SJSA1 (cell line): ENCODE data around the gene RAD51B. TPM values are rescaled to one million over a fixed set of nuclear protein-coding genes. Genes with fewer than 3 reads are reported as not detected.
"Not testable (repeated sequence)": the region's sequence is repeated elsewhere in the genome, so short reads cannot be mapped to it uniquely, and the experiment has no call there.

ENCODE experiments used
- DNase-seq, 2 experiments: peaks; one replicate each; pipeline ENCODE4 v3.0.0-alpha.2; 2015 to 2020; ENCODE audit warnings: low spot score in 2 of 2, low read depth in 1 of 2
- H3K27ac ChIP-seq: fragments of 250-450 bp; sonication (Bioruptor Pico); 2 replicates; pipeline ENCODE4 v1.5.1; 2020; ENCODE audit warnings: mild to moderate bottlenecking, moderate library complexity
- H3K27me3 ChIP-seq: fragments of 250-450 bp; sonication (Bioruptor Pico); replicated peaks from 2 replicates; pipeline ENCODE4 v1.5.1; 2020; ENCODE audit warnings: mild to moderate bottlenecking, moderate library complexity
- H3K36me3 ChIP-seq: fragments of 250-450 bp; sonication (Bioruptor Pico); 2 replicates; pipeline ENCODE4 v1.5.1; 2020; ENCODE audit warnings: mild to moderate bottlenecking
- H3K4me1 ChIP-seq: fragments of 250-450 bp; sonication (Bioruptor Pico); replicated peaks from 2 replicates; pipeline ENCODE4 v1.6.1; 2021; ENCODE audit warnings: mild to moderate bottlenecking
- H3K4me3 ChIP-seq: fragments of 250-450 bp; sonication (Bioruptor Pico); 2 replicates; pipeline ENCODE4 v1.5.1; 2020; ENCODE audit warnings: mild to moderate bottlenecking
- H3K9me3 ChIP-seq: fragments of 250-450 bp; sonication (Bioruptor Pico); replicated peaks from 2 replicates; pipeline ENCODE4 v1.5.1; 2020; ENCODE audit warnings: mild to moderate bottlenecking
- total RNA-seq: library from RNA; depleted of rRNA; stranded (reverse); fragments of >200 nt; shearing (Covaris generic); gene quantifications from 2 replicates; pipeline ENCODE4 v1.2.3, GENCODE V29; 2014

RAD51B gene
- total RNA-seq, 1 experiment from 2014 or later = 4.7 TPM

GRCh38 chr14:68094158-68094557 is 274.6 kb downstream of the RAD51B start:
- Histone ChIP-seq H3K27ac (no peak overlapping the region), H3K4me3 (no peak overlapping the region), H3K4me1 (no peaks in the 10 kb centered on the region), H3K27me3 (no peaks in the 10 kb centered on the region), H3K9me3 (no peaks in the 10 kb centered on the region), H3K36me3 (no peaks in the 10 kb centered on the region)
- no peak for DNase-seq

GRCh38 chr14:68094752-68095151 is 275.2 kb downstream of the RAD51B start:
- no peaks in the 10 kb centered on the region for H3K36me3 ChIP-seq
- no peaks in the 10 kb centered on the region for H3K4me1 ChIP-seq
- H3K4me3 ChIP-seq = no peak overlapping the region
- DNase-seq = no peak
- H3K27ac ChIP-seq = no peak overlapping the region
- H3K27me3 ChIP-seq = no peaks in the 10 kb centered on the region
- no peaks in the 10 kb centered on the region for H3K9me3 ChIP-seq

GRCh38 chr14:68097727-68098126 is 278.1 kb downstream of the RAD51B start:
- Histone ChIP-seq H3K27ac (no peak overlapping the region), H3K36me3 (no peaks in the 10 kb centered on the region), H3K4me3 (no peak overlapping the region), H3K4me1 (no peaks in the 10 kb centered on the region), H3K27me3 (no peaks in the 10 kb centered on the region), H3K9me3 (peaks cover 12% of the 10 kb centered on the region; the same call in 1 of the 2 replicates)
- DNase-seq = no peak

- Histone ChIP-seq H3K4me3 (no peak overlapping the region), H3K27me3 (no peaks in the 10 kb centered on the region), H3K27ac (no peak overlapping the region), H3K4me1 (peaks cover 2% of the 10 kb centered on the region; the same call in 1 of the 2 replicates), H3K9me3 (peaks cover 12% of the 10 kb centered on the region; the same call in 1 of the 2 replicates), H3K36me3 (no peaks in the 10 kb centered on the region)
- DNase-seq = no peak
Measured at GRCh38 chr14:68098834-68099233, 279.3 kb downstream of the RAD51B start.

GRCh38 chr14:68099495-68100045 is 280.0 kb downstream of the RAD51B start:
- Histone ChIP-seq H3K9me3 (peaks cover 12% of the 10 kb centered on the region; the same call in 1 of the 2 replicates), H3K36me3 (no peaks in the 10 kb centered on the region), H3K27ac (no peak overlapping the region), H3K4me3 (no peak overlapping the region), H3K27me3 (no peaks in the 10 kb centered on the region), H3K4me1 (peaks cover 10% of the 10 kb centered on the region)
- no peak for DNase-seq

- Histone ChIP-seq H3K9me3 (peaks cover 12% of the 10 kb centered on the region; the same call in 1 of the 2 replicates), H3K4me1 (peaks cover 17% of the 10 kb centered on the region)
- H3K4me3 ChIP-seq, H3K27me3 ChIP-seq, H3K36me3 ChIP-seq, H3K27ac ChIP-seq, DNase-seq: not testable (repeated sequence)
Measured at GRCh38 chr14:68101715-68102301, 282.2 kb downstream of the RAD51B start.

- DNase-seq = no peak
- H3K27me3 ChIP-seq = no peaks in the 10 kb centered on the region
- peak overlapping the region; percentile 46 for H3K27ac ChIP-seq
- H3K36me3 ChIP-seq = no peaks in the 10 kb centered on the region
- peaks cover 17% of the 10 kb centered on the region for H3K4me1 ChIP-seq
- H3K9me3 ChIP-seq = peaks cover 12% of the 10 kb centered on the region; the same call in 1 of the 2 replicates
- no peak overlapping the region for H3K4me3 ChIP-seq
Measured at GRCh38 chr14:68103853-68104252, 284.3 kb downstream of the RAD51B start.

GRCh38 chr14:68104518-68104917 is 284.9 kb downstream of the RAD51B start:
- DNase-seq = peak in 1 of 2 experiments; percentile 45
- Histone ChIP-seq H3K4me1 (peaks cover 21% of the 10 kb centered on the region), H3K27me3 (no peaks in the 10 kb centered on the region), H3K36me3 (no peaks in the 10 kb centered on the region), H3K27ac (peak overlapping the region; percentile 60), H3K9me3 (peaks cover 12% of the 10 kb centered on the region; the same call in 1 of the 2 replicates), H3K4me3 (no peak overlapping the region)

- H3K9me3 ChIP-seq = peaks cover 12% of the 10 kb centered on the region; the same call in 1 of the 2 replicates
Measured at GRCh38 chr14:68105816-68106215, 286.2 kb downstream of the RAD51B start.

GRCh38 chr14:68106456-68106855 is 286.9 kb downstream of the RAD51B start:
- peaks cover 21% of the 10 kb centered on the region for H3K4me1 ChIP-seq
- no peaks in the 10 kb centered on the region for H3K36me3 ChIP-seq
- H3K9me3 ChIP-seq = peaks cover 11% of the 10 kb centered on the region; the same call in 1 of the 2 replicates
- H3K4me3 ChIP-seq = no peak overlapping the region
- no peak for DNase-seq
- H3K27ac ChIP-seq = no peak overlapping the region
- H3K27me3 ChIP-seq = no peaks in the 10 kb centered on the region

More at GRCh38 chr14:68105816-68106215, 286.2 kb downstream of the RAD51B start:
- DNase-seq = no peak
- Histone ChIP-seq H3K27ac (no peak overlapping the region), H3K4me1 (peaks cover 21% of the 10 kb centered on the region), H3K36me3 (no peaks in the 10 kb centered on the region), H3K4me3 (no peak overlapping the region), H3K27me3 (no peaks in the 10 kb centered on the region)

- DNase-seq = no peak
- Histone ChIP-seq H3K36me3 (no peaks in the 10 kb centered on the region), H3K4me3 (no peak overlapping the region), H3K27me3 (no peaks in the 10 kb centered on the region), H3K27ac (no peak overlapping the region), H3K9me3 (peaks cover 6% of the 10 kb centered on the region; the same call in 1 of the 2 replicates), H3K4me1 (peaks cover 21% of the 10 kb centered on the region)
Measured at GRCh38 chr14:68106905-68107304, 287.3 kb downstream of the RAD51B start.

GRCh38 chr14:68109132-68109900 is 289.7 kb downstream of the RAD51B start:
- Histone ChIP-seq H3K4me3 (no peak overlapping the region), H3K27ac (no peak overlapping the region), H3K9me3 (no peaks in the 10 kb centered on the region), H3K36me3 (no peaks in the 10 kb centered on the region), H3K4me1 (peaks cover 14% of the 10 kb centered on the region), H3K27me3 (no peaks in the 10 kb centered on the region)
- DNase-seq = no peak

GRCh38 chr14:68111097-68111852 is 291.7 kb downstream of the RAD51B start:
- H3K9me3 ChIP-seq = no peaks in the 10 kb centered on the region
- DNase-seq = no peak
- no peaks in the 10 kb centered on the region for H3K27me3 ChIP-seq
- no peak overlapping the region for H3K4me3 ChIP-seq
- no peak overlapping the region for H3K27ac ChIP-seq
- H3K36me3 ChIP-seq = no peaks in the 10 kb centered on the region
- peaks cover 4% of the 10 kb centered on the region for H3K4me1 ChIP-seq
